8988T (cell line): ENCODE results near the gene SLC17A5.
"Not testable (repeated sequence)": the region's sequence is repeated elsewhere in the genome, so short reads cannot be mapped to it uniquely, and the experiment has no call there.

ENCODE experiments used
- DNase-seq: peaks from one replicate; pipeline ENCODE4 v3.0.0; 2011

Gene SLC17A5

GRCh38 chr6:73653571-73654424 lies at the start of gene SLC17A5:
Gene SLC17A5 (minus strand): TSS chr6:73653992. CDS start chr6:73653886, 106 bp downstream.
- peak; percentile 81 for DNase-seq

GRCh38 chr6:73703466-73703865 lies 49.7 kb upstream of the SLC17A5 start:
- no peak for DNase-seq

GRCh38 chr6:73702444-73702843 lies 48.7 kb upstream of the SLC17A5 start:
- DNase-seq, result no peak

- DNase-seq, result no peak
Observed at GRCh38 chr6:73699676-73700459, 46.1 kb upstream of the SLC17A5 start.

GRCh38 chr6:73696966-73697655 lies 43.3 kb upstream of the SLC17A5 start:
- no peak for DNase-seq

GRCh38 chr6:73695619-73696421 lies 42.0 kb upstream of the SLC17A5 start, which contains the start of gene CD109:
Gene CD109 (plus strand): TSS chr6:73696203. CDS start chr6:73696216, 13 bp downstream.
- no peak for DNase-seq

GRCh38 chr6:73694711-73695411 lies 41.1 kb upstream of the SLC17A5 start:
- DNase-seq, result no peak

GRCh38 chr6:73691512-73691911 lies 37.7 kb upstream of the SLC17A5 start:
- no peak for DNase-seq

- DNase-seq, result no peak
Observed at GRCh38 chr6:73690056-73690455, 36.3 kb upstream of the SLC17A5 start.

GRCh38 chr6:73688351-73688750 lies 34.6 kb upstream of the SLC17A5 start:
- no peak for DNase-seq

- not testable (repeated sequence) for DNase-seq
Observed at GRCh38 chr6:73683574-73683973, 29.8 kb upstream of the SLC17A5 start.

GRCh38 chr6:73680289-73680918 lies 26.6 kb upstream of the SLC17A5 start:
- no peak for DNase-seq

- not testable (repeated sequence) for DNase-seq
Observed at GRCh38 chr6:73679846-73680245, 26.1 kb upstream of the SLC17A5 start.

GRCh38 chr6:73679009-73679408 lies 25.2 kb upstream of the SLC17A5 start:
- no peak for DNase-seq

GRCh38 chr6:73675466-73676098 lies 21.8 kb upstream of the SLC17A5 start:
- no peak for DNase-seq

- no peak for DNase-seq
Observed at GRCh38 chr6:73671911-73672685, 18.3 kb upstream of the SLC17A5 start.

GRCh38 chr6:73669005-73669404 lies 15.2 kb upstream of the SLC17A5 start:
- DNase-seq, result no peak

- no peak for DNase-seq
Observed at GRCh38 chr6:73667798-73668197, 14.0 kb upstream of the SLC17A5 start.

- DNase-seq, result no peak
Observed at GRCh38 chr6:73666393-73666792, 12.6 kb upstream of the SLC17A5 start.
